Stimulated activated CD8-positive, alpha-beta memory T cell treated with anti-CD3 and anti-CD28 coated beads, Interleukin-7, amount 100 ng/mL, for 24 hours (primary cell): ENCODE measurements around the gene TTC34.
"Not testable (repeated sequence)": the region's sequence is repeated elsewhere in the genome, so short reads cannot be mapped to it uniquely, and the experiment has no call there.

Experiments
- DNase-seq: peaks from one replicate; pipeline ENCODE4 v3.0.0-alpha.2; 2020; ENCODE audit warnings: low read depth

Gene TTC34

DNA sequence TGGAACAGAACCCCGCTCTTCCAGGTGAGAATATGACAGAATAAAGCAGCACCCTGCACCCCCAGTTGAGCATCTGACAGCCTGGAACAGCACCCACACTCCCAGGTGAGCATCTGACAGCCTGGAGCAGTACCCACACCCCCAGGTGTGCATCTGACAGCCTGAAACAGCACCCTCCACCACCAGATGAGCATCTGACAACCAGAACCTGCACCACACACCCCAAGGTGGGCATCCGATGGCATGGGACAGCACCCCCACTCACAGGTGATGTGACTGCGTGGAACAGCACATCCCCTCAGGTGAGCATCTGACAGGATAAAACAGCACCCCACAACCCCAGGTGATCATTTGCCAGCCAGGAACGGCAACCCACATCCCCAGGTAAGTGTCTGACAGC is 26.2 kb downstream of the TTC34 start:
- not testable (repeated sequence) for DNase-seq

DNA sequence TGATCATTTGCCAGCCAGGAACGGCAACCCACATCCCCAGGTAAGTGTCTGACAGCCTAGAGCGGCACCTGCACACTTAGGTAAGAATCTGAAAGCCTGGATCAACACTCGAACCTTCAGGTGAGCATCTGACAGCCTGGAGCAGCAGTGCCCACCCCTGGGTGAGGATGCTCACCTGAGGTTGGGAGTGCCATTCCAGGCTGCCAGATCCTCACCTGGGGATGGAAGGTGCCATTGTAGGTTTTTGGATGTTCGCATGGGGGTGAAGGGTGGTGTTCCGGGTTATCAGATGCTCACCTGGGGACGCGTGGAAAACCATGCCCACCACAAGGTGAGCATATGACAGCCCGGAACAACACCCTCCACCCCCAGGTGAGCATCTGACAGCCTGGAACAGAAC is 33.4 kb downstream of the TTC34 start:
- DNase-seq = not testable (repeated sequence)

DNA sequence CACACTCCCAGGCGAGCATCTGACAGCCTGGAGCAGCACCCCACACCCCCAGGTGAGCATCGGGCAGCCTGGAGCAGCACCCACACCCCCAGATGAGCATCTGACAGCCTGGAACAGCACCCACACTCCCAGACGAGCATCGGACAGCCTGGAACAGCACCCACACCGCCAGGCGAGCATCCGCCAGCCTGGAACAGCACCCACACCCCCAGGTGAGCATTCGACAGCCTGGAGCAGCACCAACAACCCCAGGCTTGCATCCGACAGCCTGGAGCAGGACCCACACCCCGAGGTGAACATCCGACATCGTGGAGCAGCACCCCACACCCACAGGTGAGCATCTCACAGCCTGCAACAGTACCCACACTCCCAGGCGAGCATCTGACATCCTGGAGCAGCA is 42.1 kb downstream of the TTC34 start:
- DNase-seq = not testable (repeated sequence)

DNA sequence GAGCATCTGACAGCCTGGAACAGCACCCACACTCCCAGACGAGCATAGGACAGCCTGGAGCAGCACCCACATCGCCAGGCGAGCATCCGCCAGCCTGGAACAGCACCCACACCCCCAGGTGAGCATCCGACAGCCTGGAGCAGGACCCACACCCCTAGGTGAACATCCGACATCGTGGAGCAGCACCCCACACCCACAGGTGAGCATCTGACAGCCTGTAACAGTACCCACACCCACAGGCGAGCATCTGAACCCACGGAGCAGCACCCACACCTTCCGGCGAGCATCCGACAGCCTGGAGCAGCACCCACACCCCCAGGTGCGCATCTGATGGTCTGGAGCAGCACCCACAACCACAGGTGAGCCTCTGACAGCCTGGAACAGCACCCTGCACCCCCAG is 44.0 kb downstream of the TTC34 start:
- not testable (repeated sequence) for DNase-seq

DNA sequence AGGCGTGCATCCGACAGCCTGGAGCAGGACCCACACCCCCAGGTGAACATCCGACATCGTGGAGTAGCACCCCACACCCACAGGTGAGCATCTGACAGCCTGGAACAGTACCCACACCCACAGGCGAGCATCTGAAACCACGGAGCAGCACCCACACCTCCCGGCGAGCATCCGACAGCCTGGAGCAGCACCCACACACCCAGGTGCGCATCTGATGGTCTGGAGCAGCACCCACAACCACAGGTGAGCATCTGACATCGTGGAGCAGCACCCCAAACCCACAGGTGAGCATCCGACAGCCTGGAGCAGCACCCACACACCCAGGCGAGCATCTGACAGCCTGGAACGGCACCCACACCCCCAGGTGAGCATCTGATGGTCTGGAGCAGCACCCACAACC is 46.1 kb downstream of the TTC34 start:
- not testable (repeated sequence) for DNase-seq

DNA sequence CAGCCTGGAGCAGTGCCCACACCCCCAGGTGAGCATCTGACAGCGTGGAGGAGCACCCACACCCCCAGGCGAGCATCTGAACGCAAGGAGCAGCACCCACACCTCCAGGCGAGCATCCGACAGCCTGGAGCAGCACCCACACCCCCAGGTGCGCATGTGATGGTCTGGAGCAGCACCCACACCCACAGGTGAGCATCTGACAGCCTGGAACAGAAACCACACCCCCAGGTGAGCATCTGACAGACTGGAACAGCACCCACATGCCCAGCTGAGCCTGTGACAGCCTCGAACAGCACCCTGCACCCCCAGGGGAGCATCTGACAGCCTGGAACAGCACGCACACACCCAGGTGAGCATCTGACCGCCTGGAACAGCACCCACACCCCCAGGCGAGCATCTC is 46.9 kb downstream of the TTC34 start:
- DNase-seq = not testable (repeated sequence)

DNA sequence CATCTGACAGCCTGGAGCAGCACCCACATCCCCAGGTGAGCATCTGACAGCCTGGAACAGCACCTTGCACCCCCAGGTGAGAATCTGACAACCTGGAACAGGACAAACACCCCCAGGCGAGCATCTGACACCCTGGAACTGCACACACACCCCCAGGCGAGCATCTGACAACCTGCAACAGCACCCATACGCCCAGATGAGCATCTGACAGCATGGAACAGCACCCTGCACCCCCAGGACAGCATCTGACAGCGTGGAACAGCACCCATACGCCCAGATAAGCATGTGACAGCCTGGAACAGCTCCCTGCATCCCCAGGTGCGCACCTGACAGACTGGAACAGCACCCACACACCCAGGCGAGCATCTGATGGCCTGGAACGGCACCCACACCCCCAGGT is 49.0 kb downstream of the TTC34 start:
- DNase-seq = not testable (repeated sequence)

DNA sequence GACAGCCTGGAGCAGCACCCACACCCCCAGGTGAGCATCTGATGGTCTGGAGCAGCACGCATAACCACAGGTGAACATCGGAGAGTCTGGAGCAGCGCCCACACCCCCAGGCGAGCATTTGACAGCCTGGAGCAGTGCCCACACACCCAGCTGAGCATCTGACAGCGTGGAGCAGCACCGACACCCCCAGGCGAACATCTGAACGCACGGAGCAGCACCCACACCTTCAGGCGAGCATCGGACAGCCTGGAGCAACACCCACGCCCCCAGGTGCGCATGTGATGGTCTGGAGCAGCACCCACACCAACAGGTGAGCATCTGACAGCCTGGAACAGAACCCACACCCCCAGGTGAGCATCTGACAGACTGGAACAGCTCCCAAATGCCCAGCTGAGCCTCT is 49.6 kb downstream of the TTC34 start:
- DNase-seq = not testable (repeated sequence)

DNA sequence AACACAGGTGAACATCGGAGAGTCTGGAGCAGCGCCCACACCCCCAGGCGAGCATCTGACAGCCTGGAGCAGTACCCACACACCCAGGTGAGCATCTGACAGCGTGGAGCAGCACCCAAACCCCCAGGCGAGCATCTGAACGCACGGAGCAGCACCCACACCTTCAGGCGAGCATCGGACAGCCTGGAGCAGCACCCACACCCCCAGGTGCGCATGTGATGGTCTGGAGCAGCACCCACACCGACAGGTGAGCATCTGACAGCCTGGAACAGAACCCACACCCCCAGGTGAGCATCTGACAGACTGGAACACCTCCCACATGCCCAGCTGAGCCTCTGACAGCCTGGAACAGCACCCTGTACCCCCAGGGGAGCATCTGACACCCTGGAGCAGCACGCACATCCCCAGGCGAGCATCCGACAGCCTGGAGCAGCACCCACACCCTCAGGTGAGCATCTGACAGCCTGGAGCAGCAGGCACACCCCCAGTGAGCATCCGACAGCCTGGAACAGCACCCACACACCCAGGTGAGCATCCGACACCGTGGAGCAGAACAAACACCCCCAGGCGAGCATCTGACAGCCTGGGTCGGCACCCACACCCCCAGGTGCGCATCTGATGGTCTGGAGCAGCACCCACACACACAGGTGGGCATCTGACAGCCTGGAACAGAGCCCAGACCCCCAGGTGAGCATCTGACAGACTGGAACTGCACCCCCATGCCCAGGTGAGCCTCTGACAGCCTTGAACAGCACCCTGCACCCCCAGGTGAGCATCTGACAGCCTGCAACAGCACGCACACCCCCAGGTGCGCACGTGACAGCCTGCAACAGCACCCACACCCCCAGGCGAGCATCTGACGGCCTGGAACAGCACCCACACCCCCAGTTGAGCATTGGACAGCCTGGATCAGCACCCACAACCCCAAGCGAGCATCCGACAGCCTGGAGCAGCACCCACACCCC is 50.4 kb downstream of the TTC34 start:
- DNase-seq = not testable (repeated sequence)

DNA sequence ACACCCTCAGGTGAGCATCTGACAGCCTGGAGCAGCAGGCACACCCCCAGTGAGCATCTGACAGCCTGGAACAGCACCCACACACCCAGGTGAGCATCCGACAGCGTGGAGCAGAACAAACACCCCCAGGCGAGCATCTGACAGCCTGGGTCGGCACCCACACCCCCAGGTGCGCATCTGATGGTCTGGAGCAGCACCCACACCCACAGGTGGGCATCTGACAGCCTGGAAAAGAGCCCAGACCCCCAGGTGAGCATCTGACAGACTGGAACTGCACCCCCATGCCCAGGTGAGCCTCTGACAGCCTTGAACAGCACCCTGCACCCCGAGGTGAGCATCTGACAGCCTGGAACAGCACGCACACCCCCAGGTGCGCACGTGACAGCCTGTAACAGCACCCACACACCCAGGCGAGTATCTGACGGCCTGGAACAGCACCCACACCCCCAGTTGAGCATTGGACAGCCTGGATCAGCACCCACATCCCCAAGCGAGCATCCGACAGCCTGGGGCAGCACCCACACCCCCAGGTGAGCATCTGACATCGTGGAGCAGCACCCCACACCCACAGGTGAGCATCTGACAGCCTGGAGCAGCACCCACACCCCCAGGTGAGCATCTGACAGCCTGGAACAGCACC is 51.3 kb downstream of the TTC34 start:
- not testable (repeated sequence) for DNase-seq

DNA sequence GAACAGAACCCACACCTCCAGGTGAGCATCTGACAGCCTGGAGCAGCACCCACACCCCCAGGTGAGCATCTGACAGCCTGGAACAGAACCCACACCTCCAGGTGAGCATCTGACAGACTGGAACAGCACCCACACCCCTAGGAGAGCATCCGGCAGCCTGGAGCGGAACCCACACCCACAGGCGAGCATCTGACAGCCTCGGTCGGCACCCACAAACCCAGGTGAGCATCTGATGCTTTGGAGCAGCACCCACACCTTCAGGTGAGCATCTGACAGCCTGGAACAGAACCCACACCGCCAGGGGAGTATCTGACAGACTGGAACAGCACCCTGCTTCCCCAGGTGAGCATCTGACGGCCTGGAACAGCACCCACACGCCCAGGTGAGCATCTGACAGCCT is 52.9 kb downstream of the TTC34 start:
- DNase-seq = not testable (repeated sequence)

DNA sequence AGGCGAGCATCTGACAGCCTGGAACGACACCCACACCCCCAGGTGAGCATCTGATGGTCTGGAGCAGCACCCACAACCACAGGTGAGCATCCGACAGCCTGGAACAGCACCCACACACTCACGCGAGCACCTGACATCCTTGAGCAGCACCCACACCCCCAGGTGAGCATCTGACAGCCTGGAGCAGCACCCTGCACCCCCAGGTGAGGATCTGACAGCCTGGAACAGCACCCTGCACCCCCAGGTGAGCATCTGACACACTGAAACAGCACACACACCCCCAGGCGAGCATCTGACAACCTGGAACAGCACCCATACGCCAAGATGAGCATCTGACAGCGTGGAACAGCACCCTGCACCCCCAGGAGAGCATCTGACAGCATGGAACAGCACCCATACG is 106.7 kb downstream of the TTC34 start:
- not testable (repeated sequence) for DNase-seq

DNA sequence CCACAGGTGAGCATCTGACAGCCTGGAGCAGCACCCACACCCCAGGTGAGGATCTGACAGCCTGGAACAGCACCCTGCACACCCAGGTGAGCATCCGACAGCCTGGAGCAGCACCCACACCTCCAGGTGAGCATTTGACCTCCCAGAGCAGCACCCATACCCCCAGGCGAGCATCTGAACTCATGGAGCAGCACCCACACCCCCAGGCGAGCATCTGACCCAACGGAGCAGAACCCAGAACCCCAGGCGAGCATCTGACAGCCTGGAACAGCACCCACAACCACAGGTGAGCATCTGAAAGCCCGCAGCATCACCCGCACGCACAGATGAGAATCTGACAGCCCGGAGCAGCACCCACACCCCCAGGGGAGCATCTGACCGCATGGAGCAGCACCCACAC is 111.3 kb downstream of the TTC34 start:
- DNase-seq = not testable (repeated sequence)

DNA sequence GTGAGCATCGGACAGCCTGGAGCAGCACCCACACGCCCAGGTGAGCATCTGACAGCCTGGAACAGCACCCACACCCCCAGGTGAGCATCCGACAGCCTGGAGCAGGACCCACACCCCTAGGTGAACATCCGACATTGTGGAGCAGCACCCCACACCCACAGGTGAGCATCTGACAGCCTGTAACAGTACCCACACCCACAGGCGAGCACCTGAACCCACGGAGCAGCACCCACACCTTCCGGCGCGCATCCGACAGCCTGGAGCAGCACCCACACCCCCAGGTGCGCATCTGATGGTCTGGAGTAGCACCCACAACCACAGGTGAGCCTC is 113.2 kb downstream of the TTC34 start:
- DNase-seq = not testable (repeated sequence)

DNA sequence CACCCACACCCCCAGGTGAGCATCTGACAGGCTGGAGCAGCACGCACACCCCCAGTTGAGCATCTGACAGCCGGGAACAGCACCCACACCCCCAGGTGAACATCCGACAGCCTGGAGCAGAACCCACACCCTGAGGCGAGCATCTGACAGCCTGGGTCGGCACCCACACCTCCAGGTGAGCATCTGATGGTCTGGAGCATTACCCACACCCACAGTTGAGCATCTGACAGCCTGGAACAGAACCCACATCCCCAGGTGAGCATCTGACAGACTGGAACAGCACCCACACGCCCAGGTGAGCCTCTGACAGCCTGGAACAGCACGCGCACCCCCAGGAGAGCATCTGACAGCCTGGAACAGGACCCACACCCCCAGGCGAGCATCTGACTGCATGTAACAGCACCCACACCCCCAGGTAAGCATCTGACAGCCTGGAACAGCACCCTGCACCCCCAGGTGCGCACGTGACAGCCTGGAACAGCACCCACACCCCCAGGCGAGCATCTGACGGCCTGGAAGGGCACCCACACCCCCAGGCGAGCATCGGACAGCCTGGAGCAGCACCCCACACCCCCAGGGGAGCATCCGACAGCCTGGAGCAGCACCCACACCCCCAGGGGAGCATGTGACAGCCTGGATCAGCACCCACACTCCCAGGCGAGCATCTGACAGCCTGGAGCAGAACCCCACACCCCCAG is 113.7 kb downstream of the TTC34 start:
- DNase-seq = not testable (repeated sequence)

DNA sequence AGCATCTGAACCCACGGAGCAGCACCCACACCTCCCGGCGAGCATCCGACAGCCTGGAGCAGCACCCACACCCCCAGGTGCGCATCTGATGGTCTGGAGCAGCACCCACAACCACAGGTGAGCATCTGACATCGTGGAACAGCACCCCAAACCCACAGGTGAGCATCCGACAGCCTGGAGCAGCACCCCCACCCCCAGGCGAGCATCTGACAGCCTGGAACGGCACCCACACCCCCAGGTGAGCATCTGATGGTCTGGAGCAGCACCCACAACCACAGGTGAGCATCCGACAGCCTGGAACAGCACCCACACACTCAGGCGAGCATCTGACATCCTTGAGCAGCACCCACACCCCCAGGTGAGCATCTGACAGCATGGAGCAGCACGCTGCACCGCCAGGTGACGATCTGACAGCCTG is 114.3 kb downstream of the TTC34 start:
- not testable (repeated sequence) for DNase-seq

DNA sequence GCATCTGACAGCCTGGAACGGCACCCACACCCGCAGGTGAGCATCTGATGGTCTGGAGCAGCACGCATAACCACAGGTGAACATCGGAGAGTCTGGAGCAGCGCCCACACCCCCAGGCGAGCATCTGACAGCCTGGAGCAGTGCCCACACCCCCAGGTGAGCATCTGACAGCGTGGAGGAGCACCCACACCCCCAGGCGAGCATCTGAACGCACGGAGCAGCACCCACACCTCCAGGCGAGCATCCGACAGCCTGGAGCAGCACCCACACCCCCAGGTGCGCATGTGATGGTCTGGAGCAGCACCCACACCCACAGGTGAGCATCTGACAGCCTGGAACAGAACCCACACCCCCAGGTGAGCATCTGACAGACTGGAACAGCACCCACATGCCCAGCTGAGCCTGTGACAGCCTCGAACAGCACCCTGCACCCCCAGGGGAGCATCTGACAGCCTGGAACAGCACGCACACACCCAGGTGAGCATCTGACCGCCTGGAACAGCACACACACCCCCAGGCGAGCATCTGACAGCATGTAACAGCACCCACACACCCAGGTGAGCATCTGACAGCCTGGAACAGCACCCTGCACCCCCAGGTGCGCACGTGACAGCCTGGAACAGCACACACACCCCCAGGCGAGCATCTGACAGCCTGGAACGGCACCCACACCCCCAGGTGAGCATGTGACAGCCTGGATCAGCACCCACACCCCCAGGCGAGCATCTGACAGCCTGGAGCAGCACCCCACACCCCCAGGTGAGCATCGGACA is 115.2 kb downstream of the TTC34 start:
- DNase-seq = not testable (repeated sequence)

DNA sequence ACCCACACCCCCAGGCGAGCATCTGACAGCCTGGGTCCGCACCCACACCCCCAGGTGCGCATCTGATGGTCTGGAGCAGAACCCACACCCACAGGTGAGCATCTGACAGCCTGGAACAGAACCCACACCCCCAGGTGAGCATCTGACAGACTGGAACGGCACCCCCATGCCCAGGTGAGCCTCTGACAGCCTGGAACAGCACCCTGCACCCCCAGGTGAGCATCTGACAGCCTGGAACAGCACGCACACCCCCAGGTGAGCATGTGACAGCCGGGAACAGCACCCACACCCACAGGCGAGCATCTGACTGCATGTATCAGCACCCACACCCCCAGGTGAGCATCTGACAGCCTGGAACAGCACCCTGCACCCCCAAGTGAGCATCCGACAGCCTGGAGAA is 115.8 kb downstream of the TTC34 start:
- not testable (repeated sequence) for DNase-seq

DNA sequence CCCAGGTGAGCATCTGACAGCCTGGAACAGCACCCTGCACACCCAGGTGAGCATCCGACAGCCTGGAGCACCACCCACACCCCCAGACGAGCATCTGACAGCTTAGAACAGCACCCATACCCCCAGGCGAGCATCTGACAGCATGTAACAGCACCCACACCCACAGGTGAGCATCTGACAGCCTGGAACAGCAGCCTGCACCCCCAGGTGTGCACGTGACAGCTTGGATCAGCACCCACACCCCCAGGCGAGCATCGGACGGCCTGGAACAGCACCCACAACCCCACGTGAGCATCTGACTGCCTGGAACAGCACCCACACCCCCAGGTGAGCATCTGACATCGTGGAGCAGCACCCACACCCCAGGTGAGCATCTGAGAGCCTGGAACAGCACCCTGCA is 116.6 kb downstream of the TTC34 start:
- DNase-seq = not testable (repeated sequence)

DNA sequence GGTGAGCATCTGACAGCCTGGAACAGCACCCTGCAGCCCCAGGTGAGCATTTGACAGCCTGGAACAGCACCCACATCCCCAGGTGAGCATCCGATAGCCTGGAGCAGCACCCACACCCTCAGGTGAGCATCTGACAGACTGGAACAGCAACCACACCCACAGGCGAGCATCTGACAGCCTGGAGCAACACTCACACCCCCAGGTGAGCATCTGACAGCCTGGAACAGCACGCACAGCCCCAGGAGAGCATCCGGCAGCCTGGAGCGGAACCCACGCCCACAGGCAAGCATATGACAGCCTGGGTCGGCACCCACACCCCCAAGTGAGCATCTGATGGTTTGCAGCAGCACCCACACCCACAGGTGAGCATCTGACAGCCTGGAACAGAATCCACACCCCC is 117.5 kb downstream of the TTC34 start:
- not testable (repeated sequence) for DNase-seq

DNA sequence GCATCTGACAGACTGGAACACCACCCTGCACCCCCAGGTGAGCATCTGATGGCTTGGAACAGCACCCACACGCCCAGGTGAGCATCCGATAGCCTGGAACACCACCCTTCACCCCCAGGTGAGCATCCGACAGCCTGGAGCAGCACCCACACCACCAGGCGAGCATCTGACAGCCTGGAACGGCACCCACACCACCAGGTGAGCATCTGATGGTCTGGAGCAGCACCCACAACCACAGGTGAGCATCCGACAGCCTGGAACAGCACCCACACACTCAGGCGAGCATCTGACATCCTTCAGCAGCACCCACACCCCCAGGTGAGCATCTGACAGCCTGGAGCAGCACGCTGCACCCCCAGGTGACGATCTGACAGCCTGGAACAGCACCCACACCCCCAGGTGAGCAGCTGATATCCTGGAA is 118.2 kb downstream of the TTC34 start:
- DNase-seq = not testable (repeated sequence)

DNA sequence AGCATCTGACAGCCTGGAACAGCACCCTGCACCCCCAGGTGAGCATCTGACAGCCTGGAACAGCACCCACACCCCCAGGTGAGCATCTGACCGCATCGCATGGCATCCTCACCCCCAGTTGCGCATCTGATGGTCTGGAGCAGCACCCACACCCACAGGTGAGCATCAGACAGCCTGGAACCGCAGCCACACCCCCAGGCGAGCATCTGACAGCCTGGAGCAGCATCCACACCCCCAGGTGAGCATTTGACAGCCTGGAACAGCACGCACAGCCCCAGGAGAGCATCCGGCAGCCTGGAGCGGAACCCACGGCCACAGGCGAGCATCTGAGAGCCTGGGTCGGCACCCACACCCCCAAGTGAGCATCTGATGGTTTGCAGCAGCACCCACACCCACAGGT is 118.6 kb downstream of the TTC34 start:
- not testable (repeated sequence) for DNase-seq
